Ishikawa (cell line): ENCODE measurements around the gene PLIN1.

Source experiments
- CEBPB ChIP-seq: IDR thresholded peaks from 2 replicates; pipeline ENCODE4 v1.6.1; 2012
- CREB1 ChIP-seq: IDR thresholded peaks from 2 replicates; pipeline ENCODE4 v1.6.1; 2012; ENCODE audit warnings: low read depth
- EGR1 ChIP-seq: IDR thresholded peaks from 2 replicates; pipeline ENCODE4 v1.6.1; 2012
- EP300 ChIP-seq: IDR thresholded peaks from 2 replicates; pipeline ENCODE4 v1.6.1; 2012; ENCODE audit warnings: borderline replicate concordance
- FOXM1 ChIP-seq: IDR thresholded peaks from 2 replicates; pipeline ENCODE4 v1.6.1; 2012; ENCODE audit warnings: low read depth, borderline replicate concordance
- MAX ChIP-seq: IDR thresholded peaks from 2 replicates; pipeline ENCODE4 v1.6.1; 2012
- NFIC ChIP-seq: IDR thresholded peaks from 2 replicates; pipeline ENCODE4 v1.6.1; 2012
- RAD21 ChIP-seq: IDR thresholded peaks from 2 replicates; pipeline ENCODE4 v1.6.1; 2012; ENCODE audit warnings: low read depth
- REST ChIP-seq: IDR thresholded peaks from 2 replicates; pipeline ENCODE4 v1.6.1; 2012; ENCODE audit warnings: low read depth, mild to moderate bottlenecking
- TAF1 ChIP-seq: IDR thresholded peaks from 2 replicates; pipeline ENCODE4 v1.6.1; 2012; ENCODE audit warnings: low read depth, mild to moderate bottlenecking
- TCF12 ChIP-seq: IDR thresholded peaks from 2 replicates; pipeline ENCODE4 v1.6.1; 2012; ENCODE audit warnings: low read depth
- TEAD4 ChIP-seq: IDR thresholded peaks from 2 replicates; pipeline ENCODE4 v1.6.1; 2012
- USF1 ChIP-seq: IDR thresholded peaks from 2 replicates; pipeline ENCODE4 v1.6.1; 2012
- YY1 ChIP-seq: IDR thresholded peaks from 2 replicates; pipeline ENCODE4 v1.6.1; 2012; ENCODE audit warnings: low read depth
- ZBTB7A ChIP-seq: IDR thresholded peaks from 2 replicates; pipeline ENCODE4 v1.6.1; 2012; ENCODE audit warnings: low read depth

The PLIN1 gene

GRCh38 chr15:89674526-89674925, 4.6 kb downstream of the PLIN1 start:
- TF ChIP-seq CREB1, result no peak
- no peak for TF ChIP-seq EGR1
- no peak for TF ChIP-seq CEBPB
- TF ChIP-seq MAX, result no peak
- no peak for TF ChIP-seq YY1
- no peak for TF ChIP-seq FOXM1
- TF ChIP-seq TCF12, result no peak
- no peak for TF ChIP-seq USF1
- TF ChIP-seq ZBTB7A, result no peak
- TF ChIP-seq NFIC, result no peak
- no peak for TF ChIP-seq REST
- TF ChIP-seq EP300, result no peak
- TF ChIP-seq TEAD4, result no peak
- no peak for TF ChIP-seq TAF1
- TF ChIP-seq RAD21, result no peak

- TF ChIP-seq RAD21 (peak; percentile 38; the same call in 1 of the 2 replicates), TAF1 (no peak)
These were observed 6.0 kb downstream of the PLIN1 start for GRCh38 chr15:89673165-89673512.

GRCh38 chr15:89672221-89673164, 6.7 kb downstream of the PLIN1 start:
- TF ChIP-seq CEBPB (no peak), EP300 (no peak), RAD21 (no peak), REST (no peak), TAF1 (no peak), YY1 (no peak), MAX (no peak)

- no peak for TF ChIP-seq EGR1
- no peak for TF ChIP-seq NFIC
- no peak for TF ChIP-seq MAX
- TF ChIP-seq REST, result no peak
- no peak for TF ChIP-seq TEAD4
- no peak for TF ChIP-seq USF1
- no peak for TF ChIP-seq FOXM1
- no peak for TF ChIP-seq TAF1
- no peak for TF ChIP-seq TCF12
- TF ChIP-seq CREB1, result no peak
- no peak for TF ChIP-seq CEBPB
- no peak for TF ChIP-seq ZBTB7A
- no peak for TF ChIP-seq YY1
- TF ChIP-seq EP300, result no peak
- TF ChIP-seq RAD21, result no peak
These were observed 7.5 kb downstream of the PLIN1 start for GRCh38 chr15:89671687-89672086.
